ENCODE results near the gene UPP2.

The UPP2 gene

GRCh38 chr2:158112992-158113391 lies 11.3 kb downstream of the UPP2 start:
- DNase-seq, result no peak

GRCh38 chr2:158113741-158114295 lies 12.1 kb downstream of the UPP2 start:
- DNase-seq, result no peak

GRCh38 chr2:158114516-158114915 lies 12.8 kb downstream of the UPP2 start:
- DNase-seq, result no peak

- no peak for DNase-seq
Measured at GRCh38 chr2:158115202-158115767, 13.6 kb downstream of the UPP2 start.

GRCh38 chr2:158116936-158117335 lies 15.3 kb downstream of the UPP2 start:
- DNase-seq, result no peak

- peak; percentile 36 for DNase-seq
Measured at GRCh38 chr2:158120102-158120501, 18.4 kb downstream of the UPP2 start.

- DNase-seq, result peak; percentile 57
Measured at GRCh38 chr2:158120664-158121641, 19.3 kb downstream of the UPP2 start.

- DNase-seq, result no peak
Measured at GRCh38 chr2:158124896-158125295, 23.2 kb downstream of the UPP2 start.

GRCh38 chr2:158125756-158126498 lies 24.3 kb downstream of the UPP2 start:
- peak; percentile 60 for DNase-seq

- DNase-seq, result peak; percentile 79
Measured at GRCh38 chr2:158127380-158127804, 25.7 kb downstream of the UPP2 start.

GRCh38 chr2:158128168-158128973 lies 26.7 kb downstream of the UPP2 start:
- peak; percentile 86 for DNase-seq

- peak; percentile 23 for DNase-seq
Measured at GRCh38 chr2:158129037-158129436, 27.4 kb downstream of the UPP2 start.

- peak; percentile 94 for DNase-seq
Measured at GRCh38 chr2:158130832-158131473, 29.3 kb downstream of the UPP2 start.

GRCh38 chr2:158131483-158131912 lies 29.8 kb downstream of the UPP2 start:
- peak; percentile 45 for DNase-seq

- DNase-seq, result peak; percentile 44
Measured at GRCh38 chr2:158131919-158132566, 30.4 kb downstream of the UPP2 start.

GRCh38 chr2:158134055-158134454 lies 32.4 kb downstream of the UPP2 start:
- no peak for DNase-seq

- DNase-seq, result no peak
Measured at GRCh38 chr2:158134655-158135054, 33.0 kb downstream of the UPP2 start.

GRCh38 chr2:158135096-158135495 lies 33.4 kb downstream of the UPP2 start:
- DNase-seq, result no peak

GRCh38 chr2:158138255-158138654 lies 36.6 kb downstream of the UPP2 start:
- no peak for DNase-seq

- no peak for DNase-seq
Measured at GRCh38 chr2:158140201-158140600, 38.5 kb downstream of the UPP2 start.

GRCh38 chr2:158142165-158142564 lies 40.5 kb downstream of the UPP2 start:
- no peak for DNase-seq

All from DMS53 (cell line).